Measurements from ENCODE around the gene FRYL.
A peak's percentile ranks its signal among the peaks of the same experiment; 100 is the strongest.
"Not testable (repeated sequence)": the region's sequence is repeated elsewhere in the genome, so short reads cannot be mapped to it uniquely, and the experiment has no call there.

The FRYL gene

GRCh38 chr4:48804584-48805301 is 24.7 kb upstream of the FRYL start:
- no peak overlapping the region for H3K4me3 ChIP-seq (replicated peaks; ENCODE audit: low read depth, low read length)
- DNase-seq (ENCODE audit: low read depth) = no peak
- no peak for TF ChIP-seq CTCF (IDR thresholded peaks at IDR 0.05; ENCODE audit: low read length, missing control alignments)

GRCh38 chr4:48801016-48801715 is 21.1 kb upstream of the FRYL start:
- H3K4me3 ChIP-seq (replicated peaks; ENCODE audit: low read depth, low read length) = no peak overlapping the region
- no peak for DNase-seq (ENCODE audit: low read depth)
- no peak for TF ChIP-seq CTCF (IDR thresholded peaks at IDR 0.05; ENCODE audit: low read length, missing control alignments)

GRCh38 chr4:48800155-48800554 is 20.1 kb upstream of the FRYL start:
- not testable (repeated sequence) for H3K4me3 ChIP-seq (replicated peaks; ENCODE audit: low read depth, low read length); DNase-seq (ENCODE audit: low read depth)

- TF ChIP-seq CTCF (IDR thresholded peaks at IDR 0.05; ENCODE audit: low read length, missing control alignments) = no peak
- DNase-seq (ENCODE audit: low read depth) = peak; percentile 9
- no peak overlapping the region for H3K4me3 ChIP-seq (replicated peaks; ENCODE audit: low read depth, low read length)
Measured at GRCh38 chr4:48799157-48799556, 19.1 kb upstream of the FRYL start.

- no peak overlapping the region for H3K4me3 ChIP-seq (replicated peaks; ENCODE audit: low read depth, low read length)
- no peak for DNase-seq (ENCODE audit: low read depth)
- TF ChIP-seq CTCF (IDR thresholded peaks at IDR 0.05; ENCODE audit: low read length, missing control alignments) = no peak
Measured at GRCh38 chr4:48798117-48798516, 18.0 kb upstream of the FRYL start.

- H3K4me3 ChIP-seq (replicated peaks; ENCODE audit: low read depth, low read length) = no peak overlapping the region
- TF ChIP-seq CTCF (IDR thresholded peaks at IDR 0.05; ENCODE audit: low read length, missing control alignments) = no peak
- DNase-seq (ENCODE audit: low read depth) = no peak
Measured at GRCh38 chr4:48796927-48797679, 17.0 kb upstream of the FRYL start.

- no peak for TF ChIP-seq CTCF (IDR thresholded peaks at IDR 0.05; ENCODE audit: low read length, missing control alignments)
- DNase-seq (ENCODE audit: low read depth) = no peak
Measured at GRCh38 chr4:48796191-48796926, 16.3 kb upstream of the FRYL start.

More at GRCh38 chr4:48796191-48796926, 16.3 kb upstream of the FRYL start:
- H3K4me3 ChIP-seq (replicated peaks; ENCODE audit: low read depth, low read length) = no peak overlapping the region

All from fibroblast of pulmonary artery (primary cell).